ENCODE data around the gene VSTM4.

- TF ChIP-seq CTCF (conservative IDR thresholded peaks at IDR 0.05 in 1 of 2, IDR thresholded peaks at IDR 0.05 in 1 of 2; ENCODE audit: low read depth in 1 of 2, low read length in 2 of 2): no peak
- no peak for TF ChIP-seq EZH2 (IDR thresholded peaks at IDR 0.05; ENCODE audit: low read length, missing control alignments)
Measured at GRCh38 chr10:49157229-49157628, 41.9 kb upstream of the VSTM4 start.
